Cardiac fibroblast (primary cell): ENCODE measurements around the gene FGF9.

Experiments
- DNase-seq, 2 donors: peaks; one replicate each; pipeline versions ENCODE4 v3.0.0 to v3.0.0-alpha.2; 2010; ENCODE audit warnings: low read depth in 2 of 2
- H3K4me3 ChIP-seq, 2 donors: replicated peaks in 1 of 2; 1 replicate in 1 of 2; 2 replicates in 1 of 2; pipeline ENCODE4 v1.5.1; 2011; ENCODE audit warnings: low read depth in 2 of 2, low read length in 2 of 2, mild to moderate bottlenecking in 2 of 2, moderate library complexity in 1 of 2
- TF ChIP-seq, protein P1 (sequence below): IDR thresholded peaks from one replicate; pipeline ENCODE4 v1.5.1; 2011; ENCODE audit warnings: low read depth, mild to moderate bottlenecking, low read length, inconsistent platforms

FGF9 gene

GRCh38 chr13:21691928-21692327, 21.1 kb downstream of the FGF9 start:
- H3K4me3 ChIP-seq, result no peak overlapping the region
- TF ChIP-seq, protein P1, sequence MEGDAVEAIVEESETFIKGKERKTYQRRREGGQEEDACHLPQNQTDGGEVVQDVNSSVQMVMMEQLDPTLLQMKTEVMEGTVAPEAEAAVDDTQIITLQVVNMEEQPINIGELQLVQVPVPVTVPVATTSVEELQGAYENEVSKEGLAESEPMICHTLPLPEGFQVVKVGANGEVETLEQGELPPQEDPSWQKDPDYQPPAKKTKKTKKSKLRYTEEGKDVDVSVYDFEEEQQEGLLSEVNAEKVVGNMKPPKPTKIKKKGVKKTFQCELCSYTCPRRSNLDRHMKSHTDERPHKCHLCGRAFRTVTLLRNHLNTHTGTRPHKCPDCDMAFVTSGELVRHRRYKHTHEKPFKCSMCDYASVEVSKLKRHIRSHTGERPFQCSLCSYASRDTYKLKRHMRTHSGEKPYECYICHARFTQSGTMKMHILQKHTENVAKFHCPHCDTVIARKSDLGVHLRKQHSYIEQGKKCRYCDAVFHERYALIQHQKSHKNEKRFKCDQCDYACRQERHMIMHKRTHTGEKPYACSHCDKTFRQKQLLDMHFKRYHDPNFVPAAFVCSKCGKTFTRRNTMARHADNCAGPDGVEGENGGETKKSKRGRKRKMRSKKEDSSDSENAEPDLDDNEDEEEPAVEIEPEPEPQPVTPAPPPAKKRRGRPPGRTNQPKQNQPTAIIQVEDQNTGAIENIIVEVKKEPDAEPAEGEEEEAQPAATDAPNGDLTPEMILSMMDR, result no peak
- DNase-seq, result no peak

- DNase-seq, result no peak
Observed at GRCh38 chr13:21694831-21695230, 24.0 kb downstream of the FGF9 start.

GRCh38 chr13:21695546-21695945, 24.7 kb downstream of the FGF9 start:
- TF ChIP-seq, protein P1, result no peak
- no peak overlapping the region for H3K4me3 ChIP-seq
- no peak for DNase-seq

More at GRCh38 chr13:21694831-21695230, 24.0 kb downstream of the FGF9 start:
- H3K4me3 ChIP-seq, result no peak overlapping the region
- TF ChIP-seq, protein P1, result no peak

- TF ChIP-seq, protein P1, result no peak
- no peak overlapping the region for H3K4me3 ChIP-seq
- DNase-seq, result no peak
Observed at GRCh38 chr13:21696865-21697448, 26.1 kb downstream of the FGF9 start.

DNA sequence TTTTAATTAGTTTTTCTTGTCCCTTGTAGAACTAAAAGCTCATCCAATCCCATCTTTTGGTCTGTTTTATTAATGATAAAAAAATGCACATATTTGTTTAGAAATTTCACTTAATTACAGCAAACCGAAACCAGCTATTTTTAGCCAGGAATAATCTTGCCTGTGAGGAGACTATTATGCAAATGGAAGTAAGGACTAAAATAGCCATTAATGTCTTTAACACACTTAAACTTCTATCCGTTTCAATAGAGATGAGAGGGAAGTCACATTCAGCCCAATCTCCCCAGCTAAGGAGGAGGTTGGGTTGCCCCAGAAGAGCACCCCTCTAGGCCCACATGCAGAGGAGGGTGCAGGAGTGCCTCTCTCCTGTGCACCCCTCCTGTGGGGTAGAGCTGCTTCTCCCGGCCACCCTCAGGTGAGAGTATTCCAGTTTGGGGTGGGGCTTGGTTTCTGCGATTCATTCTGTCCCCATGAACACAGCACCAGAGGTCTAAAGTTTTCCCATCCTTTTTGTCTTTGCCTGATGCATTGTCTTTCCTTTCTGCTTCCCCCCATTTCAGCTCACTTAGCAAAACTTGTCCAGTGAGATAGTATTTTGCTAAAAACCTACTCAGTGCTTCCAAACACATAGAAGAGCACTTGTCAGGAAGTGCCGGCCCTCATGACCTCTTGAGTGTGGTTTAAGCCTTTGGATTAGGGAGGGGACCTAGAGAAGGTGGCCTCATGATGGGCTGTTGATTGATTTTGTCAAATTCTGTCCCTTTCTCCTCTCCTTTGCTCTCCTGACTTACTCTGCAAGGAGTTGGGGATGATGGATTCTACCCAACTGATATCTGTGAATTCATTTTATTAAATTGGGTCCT, 28.2 kb downstream of the FGF9 start:
- H3K4me3 ChIP-seq, result no peak overlapping the region
- TF ChIP-seq, protein P1, result no peak
- no peak for DNase-seq

GRCh38 chr13:21701460-21701859, 30.6 kb downstream of the FGF9 start:
- DNase-seq, result no peak
- H3K4me3 ChIP-seq, result no peak overlapping the region
- TF ChIP-seq, protein P1, result no peak
